ENCODE data around the gene ANKRD2.
A peak's percentile ranks its signal among the peaks of the same experiment; 100 is the strongest.

Gene ANKRD2

DNA sequence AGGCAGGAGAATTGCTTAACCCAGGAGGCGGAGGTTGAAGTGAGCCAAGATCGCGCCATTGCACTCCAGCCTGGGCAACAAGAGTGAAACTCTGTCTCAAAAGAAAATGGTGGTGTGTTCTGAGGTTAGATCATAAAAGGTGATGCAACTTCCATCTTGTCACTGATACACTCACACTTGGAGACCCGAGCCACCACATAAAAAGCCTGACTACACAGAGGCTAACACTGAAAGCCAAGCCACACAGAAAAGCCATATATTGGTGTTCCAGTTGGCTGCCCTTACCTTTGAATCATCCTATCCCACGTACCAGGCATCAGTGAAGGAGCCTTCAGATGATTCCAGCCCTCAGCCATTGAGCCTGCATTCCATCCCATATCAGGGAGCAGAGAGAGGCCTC is 56.7 kb downstream of the ANKRD2 start:
- ATAC-seq: no peak

DNA sequence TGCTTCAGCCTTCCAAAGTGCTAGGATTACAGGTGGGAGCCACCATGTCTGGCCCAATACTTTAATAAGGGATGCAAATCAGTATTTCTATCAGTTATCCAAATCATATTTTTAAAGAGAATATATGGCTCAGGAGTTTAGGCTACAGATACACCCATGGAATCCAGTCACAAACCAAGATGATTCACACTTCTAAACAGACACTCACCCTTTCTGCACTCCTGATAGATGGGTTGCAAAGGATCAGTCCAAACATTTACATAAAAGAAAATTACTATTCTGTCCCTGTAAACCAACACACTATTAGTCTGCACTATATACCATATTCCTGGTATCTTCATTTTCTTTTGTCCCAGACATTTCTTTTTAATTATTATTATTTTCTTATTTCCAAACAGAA is 58.5 kb downstream of the ANKRD2 start:
- DNase-seq: no peak
- peaks cover 25% of the 10 kb centered on the region for H3K4me1 Mint-ChIP-seq
- no peaks in the 10 kb centered on the region for H3K9me3 Mint-ChIP-seq
- H3K4me3 Mint-ChIP-seq: no peak overlapping the region
- H3K27me3 Mint-ChIP-seq: no peaks in the 10 kb centered on the region
- ATAC-seq: no peak
- H3K27ac Mint-ChIP-seq: no peak overlapping the region

More for the DNA sequence above, 56.7 kb downstream of the ANKRD2 start:
- Mint-ChIP-seq H3K27me3 (no peaks in the 10 kb centered on the region), H3K27ac (no peak overlapping the region), H3K4me3 (no peak overlapping the region), H3K9me3 (no peaks in the 10 kb centered on the region), H3K4me1 (peaks cover 25% of the 10 kb centered on the region)
- DNase-seq: no peak

DNA sequence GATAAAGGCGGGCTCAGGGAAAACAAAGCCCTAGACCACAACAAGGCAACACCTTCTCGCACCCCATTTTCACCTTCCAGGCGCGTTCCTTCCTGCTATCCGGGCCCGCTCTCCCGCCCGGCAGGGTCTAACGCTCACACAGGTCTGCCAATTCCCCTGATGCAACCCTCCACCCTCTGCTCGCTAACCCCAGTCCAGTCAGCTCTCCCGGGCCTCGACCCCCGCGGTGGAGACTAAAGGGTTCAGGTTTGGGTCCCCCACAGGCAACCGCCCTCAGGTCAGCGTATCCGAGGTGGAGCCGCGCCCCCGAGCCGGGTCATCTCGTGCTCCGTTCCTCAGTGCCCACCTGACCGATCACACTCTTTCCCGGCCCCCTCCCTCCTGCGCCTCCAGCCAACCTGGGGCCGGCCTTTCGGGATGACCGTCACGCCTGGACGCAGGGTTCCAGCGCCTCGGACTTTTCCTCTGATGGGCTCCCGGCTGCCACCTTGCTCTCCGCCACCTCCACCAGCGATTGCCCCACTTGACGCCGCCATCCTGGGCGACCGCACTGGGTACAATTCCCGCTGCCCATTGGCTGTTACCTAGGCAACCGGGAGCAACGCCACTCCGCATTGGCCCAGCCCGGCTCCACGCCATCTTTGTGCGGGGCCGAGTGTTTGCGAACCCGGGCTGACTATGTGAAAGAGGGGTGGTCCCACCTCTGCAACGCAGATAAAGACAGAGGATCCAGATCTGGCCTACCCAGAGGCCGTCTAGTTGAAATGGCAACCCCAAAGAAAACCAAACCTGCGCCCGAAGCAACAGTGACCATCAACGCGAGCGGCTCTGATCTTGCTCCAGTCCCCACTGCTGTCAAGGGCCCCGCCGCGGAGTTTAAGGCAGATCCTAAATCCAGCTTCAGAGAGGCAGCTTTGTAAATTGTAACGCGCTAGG is 60.6 kb downstream of the ANKRD2 start, which contains the start of gene MORN4:
MORN4 (minus strand) TSS at position 552 of the 936 bp plus-strand sequence. CDS start 13,847 bp downstream, outside the sequence.
- H3K4me3 Mint-ChIP-seq: peak within 1 kb of the TSS; percentile 96 to 99
- no peaks in the 10 kb centered on the region for H3K27me3 Mint-ChIP-seq
- H3K4me1 Mint-ChIP-seq: peaks cover 25% of the 10 kb centered on the region
- ATAC-seq (peak; percentile 99), DNase-seq (peak; percentile 90 to 92)
- H3K27ac Mint-ChIP-seq: peak within 1 kb of the TSS; percentile 95 to 99
- H3K9me3 Mint-ChIP-seq: no peaks in the 10 kb centered on the region

Data from stimulated activated naive CD8-positive, alpha-beta T cell treated with anti-CD3 and anti-CD28 coated beads, Interleukin-15, amount 100 ng/mL, for 72 hours (primary cell).